GM19043 (cell line): Measurements from ENCODE around the gene SNRPA1.

Experiments
- ATAC-seq: cut with Tn5 transposase; IDR thresholded peaks from one replicate; pipeline ENCODE4 v1.9.1; 2021; ENCODE audit warnings: low read depth; ENCODE audit not compliant: unreplicated experiment

SNRPA1 gene

GRCh38 chr15:101264911-101265641 lies 30.0 kb downstream of the SNRPA1 start:
- no peak for ATAC-seq

GRCh38 chr15:101264011-101264410 lies 31.0 kb downstream of the SNRPA1 start:
- ATAC-seq: no peak

- no peak for ATAC-seq
These were observed 32.5 kb downstream of the SNRPA1 start for GRCh38 chr15:101262551-101262950.

GRCh38 chr15:101258238-101259144 lies 36.6 kb downstream of the SNRPA1 start:
- ATAC-seq: no peak

GRCh38 chr15:101256757-101257156 lies 38.3 kb downstream of the SNRPA1 start:
- ATAC-seq: no peak

- ATAC-seq: no peak
These were observed 39.3 kb downstream of the SNRPA1 start for GRCh38 chr15:101255615-101256241.

- ATAC-seq: no peak
These were observed 40.0 kb downstream of the SNRPA1 start for GRCh38 chr15:101255051-101255395.

GRCh38 chr15:101254157-101255050 lies 40.6 kb downstream of the SNRPA1 start:
- no peak for ATAC-seq

- no peak for ATAC-seq
These were observed 42.2 kb downstream of the SNRPA1 start for GRCh38 chr15:101252836-101253235.

- ATAC-seq: peak; percentile 69
These were observed 42.9 kb downstream of the SNRPA1 start, which contains the start of gene CHSY1 for GRCh38 chr15:101251830-101252820. Gene CHSY1 (minus strand): TSS chr15:101252048. CDS start chr15:101251456, 592 bp downstream.

- peak; percentile 20 for ATAC-seq
These were observed 43.9 kb downstream of the SNRPA1 start for GRCh38 chr15:101250873-101251829.

GRCh38 chr15:101250341-101250831 lies 44.7 kb downstream of the SNRPA1 start:
- ATAC-seq: no peak

GRCh38 chr15:101248274-101248673 lies 46.8 kb downstream of the SNRPA1 start:
- no peak for ATAC-seq

GRCh38 chr15:101246824-101247745 lies 48.0 kb downstream of the SNRPA1 start:
- no peak for ATAC-seq

GRCh38 chr15:101246391-101246790 lies 48.7 kb downstream of the SNRPA1 start:
- ATAC-seq: no peak

GRCh38 chr15:101244889-101245668 lies 50.0 kb downstream of the SNRPA1 start:
- no peak for ATAC-seq
